Peyer's patch (tissue), 4 donors: Measurements from ENCODE around the gene CDK3. TPM values are rescaled to one million over a fixed set of nuclear protein-coding genes. Genes with fewer than 3 reads are reported as not detected.
A peak's percentile ranks its signal among the peaks of the same experiment; 100 is the strongest.

ENCODE experiments used
- DNase-seq, 3 donors: peaks; one replicate each; pipeline ENCODE4 v3.0.0-alpha.2; 2017 to 2019
- H3K27ac ChIP-seq, 4 donors: fragments of 200-600 bp; sonication (generic); one replicate each; pipeline ENCODE4 v1.5.1; 2016 to 2019
- H3K27me3 ChIP-seq, 2 donors: fragments of 200-600 bp; sonication (generic); one replicate each; pipeline ENCODE4 v1.5.1; 2019
- H3K36me3 ChIP-seq, 3 donors: fragments of 200-600 bp; sonication (generic); one replicate each; pipeline ENCODE4 v1.5.1; 2016 to 2019
- H3K4me1 ChIP-seq, 4 donors: fragments of 200-600 bp; sonication (generic); one replicate each; pipeline ENCODE4 v1.5.1; 2016 to 2019
- H3K4me3 ChIP-seq, 4 donors: fragments of 200-600 bp; sonication (generic); 1 replicate in 3 of 4; 2 replicates in 1 of 4; pipeline ENCODE4 v1.5.1; 2016 to 2019; ENCODE audit warnings: mild to moderate bottlenecking in 1 of 4
- H3K9me3 ChIP-seq, 4 donors: fragments of 200-600 bp; sonication (generic); one replicate each; pipeline ENCODE4 v1.5.1; 2016 to 2019; ENCODE audit warnings: mild to moderate bottlenecking in 1 of 4
- POLR2A ChIP-seq, 2 donors: fragments of 450-650 bp; IDR thresholded peaks; one replicate each; pipeline ENCODE4 v1.5.1; 2017; ENCODE audit warnings: antibody characterized with exemption in 2 of 2, mild to moderate bottlenecking in 2 of 2, moderate library complexity in 2 of 2
- total RNA-seq, 4 donors: library from RNA; depleted of rRNA; stranded (reverse); fragments of >200 nt; gene quantifications; one replicate each; pipeline ENCODE4 v1.1.0, GENCODE V29; 2016
- TF ChIP-seq, protein P1 (sequence below), 6 experiments: fragments of 450-650 bp in 4 of 6; fragments of 200-600 bp in 2 of 6; sonication (generic) in 1 of 6; IDR thresholded peaks; one replicate each; pipeline ENCODE4 v1.5.1; 2017 to 2019; ENCODE audit warnings: antibody characterized with exemption in 6 of 6, mild to moderate bottlenecking in 3 of 6, moderate library complexity in 1 of 6

Gene CDK3
- total RNA-seq, 4 donors from 2014 or later, result 11.7 to 38.7 (median 23.5) TPM

DNA sequence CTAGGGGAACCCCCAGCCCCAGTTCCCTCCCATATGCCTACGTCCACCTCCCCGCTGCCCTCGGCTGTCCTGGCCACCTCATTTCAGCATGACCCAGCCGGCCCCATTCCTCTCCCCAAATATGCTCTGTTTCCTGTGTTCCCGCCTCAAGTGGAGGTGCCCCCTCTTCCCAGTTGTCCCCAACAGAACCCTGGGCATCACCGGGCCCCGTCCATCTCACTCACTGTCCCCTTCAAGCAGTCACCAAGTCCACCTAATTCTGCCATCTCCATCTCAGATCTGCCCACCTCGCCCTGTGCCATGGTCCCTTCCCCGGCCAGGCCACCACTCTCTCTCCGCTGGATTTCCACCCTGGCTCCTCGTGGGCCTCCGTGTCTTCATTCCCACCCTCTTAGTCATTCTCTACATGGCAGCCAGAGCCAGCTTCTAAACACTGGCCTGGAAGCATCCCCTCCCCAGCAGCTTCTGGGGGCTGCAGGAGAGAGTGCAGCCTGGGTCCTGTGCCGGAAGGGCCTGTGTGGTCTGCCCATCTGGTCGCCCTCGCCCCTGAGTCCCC, 12.8 kb downstream of the CDK3 start:
- Histone ChIP-seq H3K27ac (no peak overlapping the region), H3K9me3 (no peaks in the 10 kb centered on the region), H3K4me3 (no peak overlapping the region), H3K27me3 (no peaks in the 10 kb centered on the region), H3K4me1 (no peaks in the 10 kb centered on the region), H3K36me3 (peaks cover 0 to 12% (median 0%) of the 10 kb centered on the region in 3 donors)
- TF ChIP-seq, protein P1, sequence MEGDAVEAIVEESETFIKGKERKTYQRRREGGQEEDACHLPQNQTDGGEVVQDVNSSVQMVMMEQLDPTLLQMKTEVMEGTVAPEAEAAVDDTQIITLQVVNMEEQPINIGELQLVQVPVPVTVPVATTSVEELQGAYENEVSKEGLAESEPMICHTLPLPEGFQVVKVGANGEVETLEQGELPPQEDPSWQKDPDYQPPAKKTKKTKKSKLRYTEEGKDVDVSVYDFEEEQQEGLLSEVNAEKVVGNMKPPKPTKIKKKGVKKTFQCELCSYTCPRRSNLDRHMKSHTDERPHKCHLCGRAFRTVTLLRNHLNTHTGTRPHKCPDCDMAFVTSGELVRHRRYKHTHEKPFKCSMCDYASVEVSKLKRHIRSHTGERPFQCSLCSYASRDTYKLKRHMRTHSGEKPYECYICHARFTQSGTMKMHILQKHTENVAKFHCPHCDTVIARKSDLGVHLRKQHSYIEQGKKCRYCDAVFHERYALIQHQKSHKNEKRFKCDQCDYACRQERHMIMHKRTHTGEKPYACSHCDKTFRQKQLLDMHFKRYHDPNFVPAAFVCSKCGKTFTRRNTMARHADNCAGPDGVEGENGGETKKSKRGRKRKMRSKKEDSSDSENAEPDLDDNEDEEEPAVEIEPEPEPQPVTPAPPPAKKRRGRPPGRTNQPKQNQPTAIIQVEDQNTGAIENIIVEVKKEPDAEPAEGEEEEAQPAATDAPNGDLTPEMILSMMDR (IDR thresholded peaks at IDR 0.05), result no peak
- TF ChIP-seq POLR2A (IDR thresholded peaks at IDR 0.05), result no peak
- no peak for DNase-seq

DNA sequence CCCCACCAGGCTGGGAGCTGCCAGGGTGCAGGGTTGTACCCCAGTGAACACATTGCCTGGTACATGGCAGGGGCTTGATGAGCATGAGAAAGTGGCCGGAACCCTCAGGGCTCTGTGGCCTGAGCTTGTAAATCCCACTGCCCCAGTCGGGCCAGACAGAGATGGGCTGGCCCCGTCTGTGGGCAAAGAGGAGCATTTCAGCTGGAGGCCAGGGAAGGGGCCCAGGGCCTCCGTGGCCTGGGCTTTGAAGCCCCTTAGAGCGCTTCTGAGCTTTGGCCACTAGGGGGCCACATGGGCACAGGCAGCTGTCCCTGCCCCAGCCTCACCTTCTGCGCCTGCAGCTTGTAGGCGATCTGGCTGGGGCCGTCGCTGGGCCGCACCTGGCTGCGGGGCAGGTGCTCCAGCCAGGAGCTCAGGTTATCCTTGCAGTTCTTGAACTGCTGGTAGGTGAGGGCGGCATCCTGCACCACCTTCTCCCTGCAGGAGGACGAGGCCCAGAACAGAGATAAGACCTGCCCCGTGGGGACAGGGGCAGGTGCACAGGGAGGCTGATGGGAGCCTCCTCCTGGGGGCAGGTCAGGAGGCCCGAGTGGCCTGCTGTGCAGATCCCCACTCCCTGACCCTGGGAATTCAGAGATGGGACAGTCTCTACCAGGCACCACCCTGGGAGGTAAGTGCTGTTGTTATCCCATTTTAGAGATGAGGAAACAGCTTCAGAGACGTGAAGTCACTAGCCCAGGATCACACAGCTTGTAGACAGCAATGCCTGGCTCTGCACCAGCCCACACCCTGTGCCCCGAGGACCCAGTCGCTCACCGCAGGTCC, 13.7 kb downstream of the CDK3 start:
- H3K27ac ChIP-seq, result no peak overlapping the region
- no peaks in the 10 kb centered on the region for H3K9me3 ChIP-seq
- H3K4me3 ChIP-seq, result no peak overlapping the region
- TF ChIP-seq POLR2A (IDR thresholded peaks at IDR 0.05), result no peak
- TF ChIP-seq, protein P1 (IDR thresholded peaks at IDR 0.05), result peak; percentile 84 to 96 (median 94)
- H3K4me1 ChIP-seq, result no peaks in the 10 kb centered on the region
- peaks cover 0 to 8% (median 0%) of the 10 kb centered on the region in 3 donors for H3K36me3 ChIP-seq
- DNase-seq, result peak; percentile 77 to 90 (median 79)
- no peaks in the 10 kb centered on the region for H3K27me3 ChIP-seq

DNA sequence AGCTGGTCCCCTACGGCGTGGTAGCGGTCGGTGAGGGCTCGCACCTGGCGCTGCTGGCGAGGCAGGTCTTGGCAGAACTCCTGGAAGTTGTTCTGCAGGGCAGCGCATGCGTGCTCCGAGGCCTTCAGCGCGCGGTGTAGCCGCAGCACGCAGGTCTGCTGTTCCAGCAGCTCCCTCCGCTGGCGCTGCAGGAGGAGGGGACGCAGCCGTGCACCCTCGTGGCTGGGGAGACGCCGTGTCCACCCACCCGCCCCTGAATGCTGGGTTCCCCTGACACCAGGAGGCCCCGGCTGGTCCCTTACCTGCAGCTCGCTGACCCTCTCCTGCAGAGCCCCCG, 14.2 kb downstream of the CDK3 start:
- peaks cover 0 to 10% (median 0%) of the 10 kb centered on the region in 3 donors for H3K36me3 ChIP-seq
- no peak for DNase-seq
- no peaks in the 10 kb centered on the region for H3K9me3 ChIP-seq

DNA sequence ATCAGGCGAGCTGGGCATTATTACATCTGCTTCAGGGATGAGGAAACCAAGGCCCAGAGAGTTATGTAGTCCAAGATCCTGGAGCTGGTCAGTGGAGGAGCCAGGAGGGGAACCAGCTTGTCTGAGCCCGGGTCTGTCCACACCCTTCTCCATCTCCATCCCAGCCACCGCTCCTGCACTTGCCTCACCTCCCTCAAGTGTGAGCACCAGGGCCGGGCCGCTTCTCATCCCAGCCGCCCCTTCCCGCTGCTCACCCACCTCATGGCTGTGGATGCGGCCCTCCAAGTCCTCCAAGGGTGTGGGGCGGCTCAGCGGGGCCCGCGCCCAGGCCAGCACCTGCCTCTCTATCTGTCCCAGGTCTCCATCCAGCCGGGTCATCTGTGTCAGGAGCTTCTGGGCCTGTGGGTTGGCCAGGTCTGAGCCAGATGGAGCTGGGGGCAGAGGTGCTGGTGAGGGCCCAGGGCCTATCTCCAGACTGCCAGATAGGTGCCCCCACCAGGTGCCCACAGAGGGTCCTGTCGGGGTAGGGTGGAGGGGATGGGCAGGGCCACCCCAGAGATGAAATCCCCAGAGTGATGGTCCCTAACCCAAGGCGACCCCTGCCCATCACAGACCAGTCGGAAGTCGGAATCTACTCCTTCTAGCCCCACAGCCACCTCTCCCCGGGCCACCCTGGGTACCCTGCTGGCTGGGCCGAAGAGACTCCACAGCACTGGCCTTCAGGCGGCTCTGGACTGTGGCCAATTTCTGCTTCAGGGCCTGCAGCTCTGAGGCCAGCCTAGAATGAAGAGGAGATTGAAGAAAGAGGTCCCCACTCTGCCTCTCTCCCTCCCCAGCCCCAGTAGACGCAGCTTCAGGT, 17.1 kb downstream of the CDK3 start:
- no peaks in the 10 kb centered on the region for H3K9me3 ChIP-seq
- no peak overlapping the region for H3K4me3 ChIP-seq
- peaks cover 0 to 10% (median 0%) of the 10 kb centered on the region in 3 donors for H3K36me3 ChIP-seq
- H3K27me3 ChIP-seq, result no peaks in the 10 kb centered on the region
- no peak overlapping the region for H3K27ac ChIP-seq
- no peaks in the 10 kb centered on the region for H3K4me1 ChIP-seq
- no peak for DNase-seq
- TF ChIP-seq POLR2A (IDR thresholded peaks at IDR 0.05), result no peak
- TF ChIP-seq, protein P1 (IDR thresholded peaks at IDR 0.05), result no peak

More for the DNA sequence above, 14.2 kb downstream of the CDK3 start:
- Histone ChIP-seq H3K27ac (no peak overlapping the region), H3K27me3 (no peaks in the 10 kb centered on the region), H3K4me3 (no peak overlapping the region), H3K4me1 (no peaks in the 10 kb centered on the region)
- TF ChIP-seq, protein P1 (IDR thresholded peaks at IDR 0.05), result no peak
- TF ChIP-seq POLR2A (IDR thresholded peaks at IDR 0.05), result no peak

DNA sequence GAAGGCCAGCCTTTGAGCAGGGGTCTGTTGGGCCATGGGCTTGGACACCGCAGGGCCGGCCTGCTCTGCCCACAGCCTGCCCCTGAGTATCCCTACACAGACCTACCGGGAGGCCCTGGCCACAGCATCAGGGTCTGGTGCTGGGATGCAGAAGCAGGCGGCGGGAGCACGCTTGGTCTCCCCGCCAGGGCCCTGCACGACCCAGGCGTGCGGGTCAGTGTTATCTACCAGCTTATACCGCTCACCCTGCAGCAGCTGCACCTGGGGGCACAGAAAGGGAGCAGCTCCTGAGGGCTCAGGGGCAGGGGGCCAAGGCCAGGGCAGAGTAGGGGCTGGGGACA, 17.7 kb downstream of the CDK3 start:
- H3K9me3 ChIP-seq, result no peaks in the 10 kb centered on the region
- no peaks in the 10 kb centered on the region for H3K27me3 ChIP-seq
- peaks cover 0 to 10% (median 0%) of the 10 kb centered on the region in 3 donors for H3K36me3 ChIP-seq
- DNase-seq, result no peak
- TF ChIP-seq, protein P1 (IDR thresholded peaks at IDR 0.05), result no peak
- TF ChIP-seq POLR2A (IDR thresholded peaks at IDR 0.05), result no peak
- no peak overlapping the region for H3K4me3 ChIP-seq
- no peaks in the 10 kb centered on the region for H3K4me1 ChIP-seq
- H3K27ac ChIP-seq, result no peak overlapping the region
